HepG2 (cell line): Measurements from ENCODE around the gene NEK6. TPM values are rescaled to one million over a fixed set of nuclear protein-coding genes. Genes with fewer than 3 reads are reported as not detected.

Source experiments
- ATAC-seq: fragments of 200-7000 bp; cut with Tn5 transposase; 3 replicates; pipeline ENCODE4 v1.9.1; 2020; ENCODE audit warnings: mild to moderate bottlenecking, moderate library complexity
- BruUV-seq: library from RNA; stranded (reverse); fragments of 400-500 nt; replicated peaks from 2 replicates; lab custom pipeline; 2021; lab: Mats Ljungman, UMichigan
- CTCF ChIA-PET: fragments of 300-600 bp; formaldehyde crosslinking; extraction: SDS; loops from one replicate; lab custom pipeline; 2021; ENCODE audit warnings: low total read pairs, inconsistent platforms, low intra/inter-chr PET ratio; lab: Yijun Ruan, JAX
- POLR2A ChIA-PET: fragments of 350-600 bp; sonication (Branson Sonifier 250); formaldehyde crosslinking; loops from one replicate; lab custom pipeline; 2020; ENCODE audit warnings: antibody characterized with exemption, inconsistent platforms; lab: Yijun Ruan, JAX
- DNase-seq: peaks from one replicate; pipeline ENCODE4 v3.0.0-alpha.2; 2015; ENCODE audit warnings: low spot score
- FAIRE-seq: peaks from 3 replicates; lab custom pipeline; 2011; peaks lifted over from hg19 to GRCh38; lab: Jason Lieb, UNC
- H2AFZ ChIP-seq: one replicate; pipeline ENCODE4 v1.6.1; 2011; ENCODE audit warnings: low read length, inconsistent platforms
- H3K27ac ChIP-seq: fragments of 300-600 bp; 3 replicates; pipeline ENCODE4 v1.8.0; 2011; ENCODE audit warnings: mixed run types, mild to moderate bottlenecking, mixed read lengths, low read length, inconsistent platforms; ENCODE audit not compliant: insufficient read depth; ENCODE audit errors: extremely low read length
- H3K27me3 ChIP-seq, 2 experiments: fragments of 200-600 bp in 1 of 2; 2 replicates in 1 of 2; 3 replicates in 1 of 2; pipeline versions ENCODE4 v1.6.0 to v1.8.0; 2011; ENCODE audit warnings: low read length in 2 of 2, mild to moderate bottlenecking in 2 of 2, moderate library complexity in 2 of 2, inconsistent platforms in 1 of 2; ENCODE audit not compliant: insufficient read depth in 2 of 2, control insufficient read depth in 1 of 2
- H3K36me3 ChIP-seq, 2 experiments: fragments of 200-600 bp in 1 of 2; replicated peaks in 1 of 2; 2 replicates in 1 of 2; 3 replicates in 1 of 2; pipeline versions ENCODE4 v1.5.1 to v1.8.0; 2011; ENCODE audit warnings: low read length in 2 of 2, inconsistent platforms in 1 of 2; ENCODE audit not compliant: insufficient read depth in 2 of 2, control insufficient read depth in 1 of 2
- H3K4me1 ChIP-seq: 2 replicates; pipeline ENCODE4 v1.5.1; 2012; ENCODE audit warnings: low read length, inconsistent platforms; ENCODE audit not compliant: insufficient read depth
- H3K4me2 ChIP-seq: 2 replicates; pipeline ENCODE4 v1.6.0; 2011; ENCODE audit warnings: low read depth, low read length, inconsistent platforms
- H3K4me3 ChIP-seq, 3 experiments: fragments of 200-600 bp in 1 of 3; sonication (generic), shearing (Covaris generic) in 1 of 3; replicated peaks in 1 of 3; 2 replicates each; pipeline ENCODE4 v1.5.1; 2011 to 2016; ENCODE audit warnings: low read length in 3 of 3, inconsistent platforms in 2 of 3, low read depth in 2 of 3, mild to moderate bottlenecking in 2 of 3, control low read depth in 1 of 3, mixed read lengths in 1 of 3; ENCODE audit not compliant: insufficient read depth in 1 of 3
- H3K79me2 ChIP-seq: one replicate; pipeline ENCODE4 v1.6.1; 2011; ENCODE audit warnings: low read length, inconsistent platforms; ENCODE audit not compliant: insufficient read depth
- H3K9ac ChIP-seq: 2 replicates; pipeline ENCODE4 v1.6.0; 2011; ENCODE audit warnings: mild to moderate bottlenecking, low read depth, low read length, inconsistent platforms; ENCODE audit not compliant: insufficient read depth
- H3K9me3 ChIP-seq: 2 replicates; pipeline ENCODE4 v1.5.1; 2012; ENCODE audit warnings: mild to moderate bottlenecking, low read length
- H4K20me1 ChIP-seq: 2 replicates; pipeline ENCODE4 v1.6.0; 2011; ENCODE audit warnings: inconsistent platforms, mild to moderate bottlenecking, low read length, moderate library complexity; ENCODE audit not compliant: insufficient read depth
- AGO2 ChIP-seq: fragments of 200-400 bp; formaldehyde crosslinking; optimal IDR thresholded peaks from 2 replicates; pipeline ENCODE3; 2017; ENCODE audit warnings: mild to moderate bottlenecking, low read depth, low read length, moderate library complexity
- CERS6 ChIP-seq: sonication (generic); formaldehyde crosslinking; IDR thresholded peaks from 2 replicates; pipeline ENCODE4 v1.5.0; 2020; ENCODE audit warnings: missing genetic modification reagents
- DBP ChIP-seq: sonication (generic); formaldehyde crosslinking; IDR thresholded peaks from 2 replicates; pipeline ENCODE4 v1.4.0; 2020; ENCODE audit warnings: missing genetic modification reagents; ENCODE audit errors: not compliant biosample characterization
- GABPA ChIP-seq, 2 experiments: IDR thresholded peaks; 2 replicates each; pipeline ENCODE4 v1.6.1; 2011 to 2016; ENCODE audit warnings: low read depth in 2 of 2, low read length in 1 of 2, missing biosample characterization in 1 of 2, missing genetic modification characterization in 1 of 2
- PAXIP1 ChIP-seq: sonication (generic); formaldehyde crosslinking; conservative IDR thresholded peaks from 2 replicates; pipeline ENCODE4 v1.4.0; 2020; ENCODE audit warnings: mild to moderate bottlenecking, missing genetic modification reagents, moderate library complexity
- POLR2A ChIP-seq, 2 experiments: IDR thresholded peaks; 2 replicates each; pipeline ENCODE4 v1.6.1; 2011; ENCODE audit warnings: low read depth in 2 of 2, low read length in 2 of 2, mild to moderate bottlenecking in 1 of 2, moderate library complexity in 1 of 2; ENCODE audit not compliant: insufficient read depth in 1 of 2
- POLR2G ChIP-seq: fragments of 200-400 bp; formaldehyde crosslinking; IDR thresholded peaks from 2 replicates; pipeline ENCODE4 v1.6.1; 2018; ENCODE audit warnings: mild to moderate bottlenecking, low read depth, low read length, moderate library complexity
- RBM22 ChIP-seq: fragments of 200-400 bp; formaldehyde crosslinking; optimal IDR thresholded peaks from 2 replicates; pipeline ENCODE3; 2017; ENCODE audit warnings: mild to moderate bottlenecking, low read length, moderate library complexity
- RELA ChIP-seq: sonication (generic); formaldehyde crosslinking; IDR thresholded peaks from 2 replicates; pipeline ENCODE4 v1.4.0; 2020; ENCODE audit warnings: missing genetic modification reagents
- ZBTB37 ChIP-seq: sonication (generic); formaldehyde crosslinking; IDR thresholded peaks from 2 replicates; pipeline ENCODE4 v1.4.0; 2020; ENCODE audit warnings: mild to moderate bottlenecking, missing genetic modification reagents
- ZMYM3 ChIP-seq: sonication (generic); formaldehyde crosslinking; IDR thresholded peaks from 2 replicates; pipeline ENCODE4 v1.5.1; 2020; ENCODE audit warnings: mild to moderate bottlenecking, missing genetic modification reagents
- ZNF263 ChIP-seq: sonication (generic); formaldehyde crosslinking; IDR thresholded peaks from 2 replicates; pipeline ENCODE4 v1.4.0; 2020; ENCODE audit warnings: missing genetic modification reagents
- ZNF44 ChIP-seq: sonication (generic); formaldehyde crosslinking; IDR thresholded peaks from 2 replicates; pipeline ENCODE4 v1.5.1; 2020; ENCODE audit warnings: mild to moderate bottlenecking, missing genetic modification reagents
- ZNF570 ChIP-seq: sonication (generic); formaldehyde crosslinking; IDR thresholded peaks from 2 replicates; pipeline ENCODE4 v1.4.0; 2020; ENCODE audit warnings: mild to moderate bottlenecking, missing genetic modification reagents, borderline replicate concordance
- ZNF75D ChIP-seq: sonication (generic); formaldehyde crosslinking; IDR thresholded peaks from 2 replicates; pipeline ENCODE4 v1.8.1; 2023; ENCODE audit warnings: missing genetic modification reagents, mild to moderate bottlenecking, borderline replicate concordance
- ZNF839 ChIP-seq: sonication (generic); formaldehyde crosslinking; IDR thresholded peaks from 2 replicates; pipeline ENCODE4 v1.4.0; 2020; ENCODE audit warnings: missing genetic modification reagents, mild to moderate bottlenecking, borderline replicate concordance
- WGBS: methylation state at CpG from one replicate; pipeline ENCODE4 v1.1.6; 2017; ENCODE audit warnings: low lambda C conversion rate; 5-methylcytosine and 5-hydroxymethylcytosine counted together
- in situ Hi-C: cut with HindIII; loops from 2 replicates; pipeline ENCODE4 v1.10.0; 2017; ENCODE audit warnings: low pct_unique_long_range_greater_than_20kb; ENCODE audit not compliant: extremely low pct_ligation_motif_present
- intact Hi-C: fragments of 100-400 bp; cut with micrococcal nuclease; formaldehyde crosslinking; loops from one replicate; pipeline ENCODE4 v1.10.0; 2022; ENCODE audit not compliant: unreplicated experiment
- polyA plus RNA-seq, 8 experiments: library from polyadenylated mRNA; depleted of rRNA in 3 of 8; stranded (reverse) in 7 of 8; unstranded in 1 of 8; fragments of >200 nt; fragmentation: Illumina TruSeq in 4 of 8; extraction: Trizol in 4 of 8; gene quantifications; 2 replicates each; pipeline versions ENCODE4 v1.2.1 to v1.2.3, GENCODE V29; 2011 to 2016; ENCODE audit warnings: low read depth in 4 of 8, missing spikeins in 1 of 8, mixed read lengths in 1 of 8; ENCODE audit not compliant: insufficient read depth in 1 of 8
- total RNA-seq, 5 experiments: library from RNA; depleted of rRNA; stranded (reverse); fragments of >200 nt; fragmentation: Illumina TruSeq; extraction: Trizol; gene quantifications; 2 replicates each; pipeline ENCODE4 v1.2.3, GENCODE V29; 2016; ENCODE audit warnings: low read depth in 1 of 5

NEK6 gene
- total and polyA plus RNA-seq, 2 of the 13 experiments (the other 11 are each of a cell fraction or from before 2014, with no cell fraction given): 30.4 to 119 TPM

- TF ChIP-seq ZNF44 (CRISPR knock-in tag) (no peak), ZMYM3 (CRISPR knock-in tag) (no peak), CERS6 (CRISPR knock-in tag) (no peak), ZBTB37 (CRISPR knock-in tag) (no peak), GABPA (IDR thresholded peaks at IDR 0.05; ENCODE audit: low read depth, low read length) (no peak), GABPA (CRISPR knock-in tag; IDR thresholded peaks at IDR 0.05; ENCODE audit: low read depth) (no peak), RELA (CRISPR knock-in tag) (no peak), ZNF570 (no peak)
- TF ChIP-seq, all 625 proteins: peak for 0
Measured at GRCh38 chr9:124347206-124347967, 89.6 kb downstream of the NEK6 start (continued).

- H3K36me3 ChIP-seq: peaks cover 47 to 87% of the 10 kb centered on the region in 2 experiments
- H3K79me2 ChIP-seq: no peaks in the 10 kb centered on the region
- no TSS peak for BruUV-seq
- no peak overlapping the region for H3K4me2 ChIP-seq
- H4K20me1 ChIP-seq: no peaks in the 10 kb centered on the region
- no peaks in the 10 kb centered on the region for H3K9me3 ChIP-seq
- H2AFZ ChIP-seq: no peak overlapping the region
- H3K4me1 ChIP-seq: peaks cover 14% of the 10 kb centered on the region
- POLR2A ChIA-PET: no interaction called here
- ATAC-seq (no peak), DNase-seq (no peak), FAIRE-seq (no peak)
- CTCF ChIA-PET: no interaction called here
- WGBS: 100% methylated on average over 4 of the region's 8 CpGs
- no peak overlapping the region for H3K27ac ChIP-seq
- no peak overlapping the region for H3K4me3 ChIP-seq
- in situ Hi-C loops (no loop called here), intact Hi-C loops (no loop called here)
- no peak overlapping the region for H3K9ac ChIP-seq
- no peaks in the 10 kb centered on the region for H3K27me3 ChIP-seq
- TF ChIP-seq DBP (CRISPR knock-in tag): no peak
- TF ChIP-seq AGO2: peak; percentile 79
- TF ChIP-seq POLR2A (IDR thresholded peaks at IDR 0.05; ENCODE audit: insufficient read depth in 1 of 2, low read depth in 2 of 2, low read length in 2 of 2): 0 out of 4 replicates have a peak, but pooled peaks of 1 of the 2 experiments have one; percentile 13
- TF ChIP-seq POLR2G: peak; percentile 51; the same call in 1 of the 2 replicates
- no peak for TF ChIP-seq PAXIP1
- TF ChIP-seq ZNF263 (CRISPR knock-in tag): no peak
- TF ChIP-seq ZNF75D (CRISPR knock-in tag): no peak
- no peak for TF ChIP-seq ZNF839 (CRISPR knock-in tag)
- TF ChIP-seq RBM22: peak; percentile 91
Measured at GRCh38 chr9:124347968-124348358, 90.2 kb downstream of the NEK6 start.
